Left renal pelvis (tissue), 4 donors: Measurements from ENCODE around the gene SLC38A8. TPM values are rescaled to one million over a fixed set of nuclear protein-coding genes. Genes with fewer than 3 reads are reported as not detected.

Source experiments
- DNase-seq, 4 donors: peaks; one replicate each; pipeline ENCODE4 v3.0.0-alpha.2; 2013; ENCODE audit warnings: low read depth in 4 of 4, low spot score in 3 of 4
- polyA plus RNA-seq, 4 donors: library from polyadenylated mRNA; unstranded; fragments of 120-200 nt; gene quantifications; one replicate each; pipeline ENCODE4 v1.2.1, GENCODE V29; 2013; ENCODE audit not compliant: insufficient read length in 4 of 4

Gene SLC38A8
- polyA plus RNA-seq, 4 donors, result not detected

DNA sequence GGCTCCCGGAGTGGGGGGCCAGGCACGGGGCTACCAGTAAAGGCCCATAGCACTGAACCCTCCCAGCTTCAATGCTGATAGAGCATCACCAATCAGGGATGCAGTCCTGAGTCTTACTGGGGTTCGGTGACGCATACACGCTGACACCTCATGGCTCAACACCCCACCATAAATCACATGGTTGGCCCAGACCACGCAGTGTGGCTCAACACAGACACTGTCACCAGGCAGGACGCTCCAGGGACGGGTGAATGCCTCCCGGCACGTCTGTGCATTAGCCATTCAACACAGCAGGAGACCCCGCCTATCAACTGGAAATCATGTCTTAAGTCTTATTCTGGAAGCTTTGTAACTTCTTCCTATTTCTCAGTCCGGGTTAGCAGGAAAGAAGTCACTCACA lies 39.6 kb downstream of the SLC38A8 start:
- DNase-seq, result no peak

DNA sequence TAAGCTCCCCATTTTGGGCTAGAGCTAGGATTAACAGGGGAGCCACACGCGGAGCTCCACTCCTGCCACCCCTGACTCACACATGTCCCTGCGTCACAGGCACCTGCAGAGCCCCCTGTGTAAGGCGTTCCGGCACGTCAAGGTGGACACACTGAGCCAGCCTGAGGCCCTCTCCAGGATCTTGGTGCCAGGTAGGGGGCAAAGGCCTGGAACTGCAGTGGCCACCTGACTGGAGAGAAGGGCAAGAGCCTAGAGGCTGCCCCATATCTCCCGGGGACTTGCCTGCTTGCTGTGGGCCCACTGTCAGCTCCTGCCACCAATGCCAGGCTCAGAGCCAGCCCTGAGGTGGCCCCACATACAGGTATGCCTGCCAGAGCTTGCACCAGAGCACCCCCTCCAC lies 40.9 kb downstream of the SLC38A8 start:
- no peak for DNase-seq

DNA sequence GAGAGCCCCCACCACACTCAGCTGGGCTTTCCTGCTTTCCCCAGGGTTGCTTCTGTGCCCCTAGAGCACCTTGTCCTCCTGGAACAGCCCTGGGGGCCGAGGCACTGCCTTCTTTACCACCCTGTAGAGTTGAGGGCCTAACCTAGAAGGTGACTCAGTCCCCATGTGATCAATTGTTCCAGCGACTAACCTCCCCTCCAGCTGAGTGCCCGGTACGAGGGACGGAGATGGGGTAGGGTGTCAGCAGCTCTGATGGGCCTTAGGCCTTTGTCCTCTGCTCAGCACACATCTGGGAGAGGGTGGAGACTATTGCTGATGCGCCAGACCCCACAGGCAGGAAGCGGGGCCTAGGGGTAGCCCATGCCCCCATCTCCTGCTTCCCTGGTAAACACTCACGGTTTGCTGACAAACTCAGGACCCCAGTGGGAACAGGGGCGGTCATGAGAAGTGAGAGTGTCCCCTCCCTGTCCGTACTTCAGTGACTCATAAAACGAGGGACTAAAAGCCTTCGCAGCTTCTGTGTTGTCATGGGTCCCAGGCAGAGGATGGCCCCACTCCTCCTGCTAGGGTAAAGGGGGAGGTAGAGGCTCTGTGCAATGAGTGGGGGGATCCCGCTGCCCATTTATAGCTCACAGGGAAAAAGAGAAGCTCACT lies 41.5 kb downstream of the SLC38A8 start:
- DNase-seq, result no peak

DNA sequence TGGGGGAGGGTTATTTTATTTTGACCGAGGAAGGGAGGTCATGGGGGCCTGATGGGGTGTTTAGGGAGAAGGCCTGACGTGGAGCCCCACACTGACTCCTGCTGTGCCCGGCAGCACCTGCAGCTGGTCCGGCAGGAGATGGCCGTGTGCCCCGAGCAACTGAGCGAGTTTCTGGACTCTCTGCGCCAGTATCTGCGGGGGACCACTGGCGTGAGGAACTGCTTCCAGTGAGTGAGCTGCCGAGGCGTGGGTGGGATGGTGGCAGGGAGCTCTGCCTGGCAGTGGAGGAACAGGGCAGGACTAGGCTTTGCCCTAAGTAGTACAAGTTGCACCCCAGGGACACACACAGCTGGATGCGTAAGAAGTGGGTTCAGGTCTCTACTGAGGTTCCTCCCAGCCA lies 44.5 kb downstream of the SLC38A8 start:
- no peak for DNase-seq

DNA sequence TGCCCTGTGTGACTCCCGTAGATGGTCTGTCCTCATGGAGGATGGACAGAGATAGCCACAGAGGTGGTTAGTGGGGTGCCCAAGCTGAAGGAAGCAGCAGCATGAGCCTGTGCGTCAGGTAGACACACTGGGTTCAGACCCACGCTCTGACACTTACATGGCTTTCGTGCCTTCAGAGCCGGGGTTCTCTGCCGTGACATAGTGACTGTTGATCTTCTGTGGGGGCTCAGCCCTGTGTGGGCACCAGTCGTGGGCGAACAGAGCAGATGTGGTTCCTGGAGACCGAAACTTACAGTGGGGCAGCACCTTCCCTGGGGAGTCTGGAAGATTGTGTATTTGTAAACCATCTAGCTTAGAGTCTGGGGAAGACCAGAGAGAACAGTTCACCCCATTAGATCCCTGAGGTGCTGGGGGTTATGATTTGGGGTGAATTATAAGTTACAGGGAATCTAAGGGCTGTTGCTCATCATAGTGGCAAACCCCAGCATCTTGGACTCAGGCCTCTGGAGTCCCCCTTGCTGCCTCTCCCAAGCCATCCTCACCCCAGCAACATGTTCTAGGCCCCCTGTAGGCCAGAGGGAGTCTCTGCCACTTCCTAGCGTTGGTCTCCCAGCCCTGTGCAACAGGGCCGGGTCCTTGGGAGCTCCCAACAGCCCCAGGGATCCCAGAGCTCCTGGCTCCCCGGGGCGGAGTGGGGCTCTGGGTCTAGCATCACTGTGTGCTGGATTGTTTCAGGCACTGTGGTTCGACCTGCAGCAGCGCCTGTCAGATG lies 45.9 kb downstream of the SLC38A8 start:
- DNase-seq, result no peak

DNA sequence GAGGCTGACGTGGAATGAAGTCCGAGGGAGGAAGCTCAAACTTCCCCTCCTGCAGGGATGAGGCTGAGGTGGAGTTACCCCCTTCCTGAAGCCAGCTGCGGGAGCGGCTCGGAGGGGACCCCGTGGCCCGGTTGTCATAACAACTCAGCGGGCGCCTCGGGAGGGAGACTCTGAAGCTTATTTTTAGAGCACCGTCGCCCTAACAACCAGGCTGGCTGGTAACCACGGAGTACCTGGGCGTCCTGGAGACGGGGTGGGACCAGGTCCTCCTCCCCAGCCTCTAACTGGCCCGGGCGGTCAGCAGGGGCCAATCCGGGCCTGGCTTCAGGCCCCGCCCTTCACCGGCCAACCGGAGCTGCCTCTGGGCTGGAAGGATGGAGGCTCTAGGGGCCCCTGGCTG lies 46.8 kb downstream of the SLC38A8 start:
- DNase-seq, result no peak

DNA sequence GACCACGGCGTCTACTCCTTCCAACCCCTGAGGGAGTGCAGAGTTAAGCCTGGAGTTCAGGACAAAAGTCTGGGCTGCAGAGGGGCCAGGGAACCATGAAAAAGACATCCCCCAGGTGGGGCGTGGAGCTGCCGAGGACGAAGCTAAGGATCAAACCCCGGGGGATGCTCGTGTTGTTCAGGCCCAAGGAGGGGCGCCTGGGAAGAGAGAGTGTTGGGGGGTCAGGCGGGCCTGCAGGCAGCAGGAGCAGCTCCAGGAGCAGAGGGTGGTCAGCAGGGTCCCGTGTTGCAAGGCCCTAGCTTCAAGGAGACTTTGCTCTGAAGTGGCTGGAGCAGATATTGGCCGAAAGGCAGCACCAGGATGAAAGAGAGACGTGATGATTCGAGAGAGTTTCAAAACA lies 47.9 kb downstream of the SLC38A8 start:
- no peak for DNase-seq

DNA sequence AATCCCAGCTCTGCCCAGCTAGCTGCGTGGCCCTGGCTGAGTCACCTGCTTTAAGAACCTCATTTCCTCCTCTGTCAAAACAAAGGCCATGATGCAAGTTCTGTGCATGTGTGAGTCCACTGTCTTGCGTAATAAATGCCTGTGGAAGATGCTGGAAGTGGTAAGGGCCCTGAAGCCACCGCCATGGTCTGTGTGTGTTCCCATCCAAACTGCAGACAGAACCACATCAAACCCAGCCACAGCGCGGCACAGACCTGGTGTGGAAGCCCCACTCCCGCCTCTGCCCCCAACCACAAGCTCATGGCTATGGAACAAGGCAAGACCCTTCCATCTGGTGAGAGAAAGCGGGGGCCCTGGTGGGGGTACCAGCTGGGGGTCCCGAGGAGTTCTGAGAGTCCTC lies 48.5 kb downstream of the SLC38A8 start:
- no peak for DNase-seq

DNA sequence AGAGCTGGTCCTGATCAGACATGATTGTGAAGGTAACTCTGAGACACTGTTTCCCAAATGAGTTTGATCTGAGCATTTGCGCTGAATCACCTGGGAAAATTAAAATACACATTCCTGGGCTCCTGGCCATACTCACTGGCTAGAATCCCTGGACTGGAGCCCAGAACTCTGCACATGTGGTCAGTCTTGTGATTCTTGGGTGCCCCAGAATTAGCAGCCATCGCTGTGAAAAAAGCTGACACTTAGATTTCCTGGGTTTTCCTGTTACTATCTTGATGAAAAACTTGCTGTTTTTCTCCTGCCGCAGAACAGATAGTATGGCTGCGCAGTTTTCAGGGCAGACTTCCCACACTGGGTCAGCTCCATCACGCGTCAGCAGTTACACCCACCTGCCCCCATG lies 50.0 kb downstream of the SLC38A8 start:
- no peak for DNase-seq

DNA sequence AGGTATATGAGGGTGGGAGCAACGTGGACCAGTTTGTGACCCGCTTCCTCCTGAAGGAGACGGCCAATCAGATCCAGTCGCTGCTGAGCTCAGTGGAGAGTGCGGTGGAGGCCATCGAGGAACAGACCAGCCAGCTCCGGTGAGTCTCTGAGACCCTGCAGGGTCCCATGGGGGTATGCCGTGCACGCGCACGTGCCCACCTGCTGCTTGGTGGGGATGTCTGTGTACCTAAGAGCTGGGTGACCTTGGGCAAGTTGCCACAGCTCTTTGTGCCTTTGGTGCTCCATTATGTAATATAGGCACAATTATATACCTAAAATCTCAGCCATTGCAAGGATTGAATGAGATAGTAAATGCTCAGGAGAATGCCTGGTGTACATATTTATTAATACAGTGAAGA lies 52.1 kb downstream of the SLC38A8 start:
- DNase-seq, result no peak

DNA sequence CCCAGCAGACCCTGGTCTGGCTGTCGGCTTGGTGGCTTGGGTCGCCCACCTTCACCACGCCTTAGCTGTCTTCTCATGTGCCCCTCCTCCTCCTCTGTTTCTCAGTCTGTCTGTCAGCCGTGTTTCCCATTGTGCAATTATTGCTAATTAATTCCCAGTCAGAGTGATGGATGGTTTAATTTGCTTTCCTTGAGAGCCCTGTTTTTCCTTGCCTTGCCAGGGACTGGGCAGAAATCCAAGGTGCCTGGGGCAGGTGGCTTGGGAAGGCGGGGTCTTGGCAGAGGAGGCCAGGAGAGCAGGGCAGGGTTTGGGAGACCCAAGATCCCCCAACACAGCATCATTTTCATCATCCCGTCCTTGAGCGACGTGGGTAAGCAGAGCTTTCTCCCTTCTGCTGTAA lies 53.3 kb downstream of the SLC38A8 start:
- DNase-seq, result no peak

DNA sequence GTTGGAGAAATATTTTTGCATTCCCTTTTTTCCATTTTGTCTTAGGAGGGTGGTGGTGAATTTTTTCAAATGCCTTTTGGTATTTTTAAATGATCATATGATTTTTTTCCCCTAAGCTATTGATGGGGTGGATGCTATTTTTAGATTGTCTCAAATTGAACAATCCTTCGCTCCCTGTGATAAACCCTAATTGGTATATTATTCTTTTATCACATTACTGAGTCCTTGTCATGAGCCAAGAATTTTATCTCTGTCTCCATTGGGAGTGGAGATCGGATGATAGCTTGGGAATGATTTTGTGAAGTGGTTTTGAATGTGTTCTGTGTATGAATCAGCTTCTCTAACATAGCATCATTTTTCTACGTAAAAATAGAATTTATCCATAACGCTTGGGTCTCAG lies 59.1 kb downstream of the SLC38A8 start:
- DNase-seq, result no peak

DNA sequence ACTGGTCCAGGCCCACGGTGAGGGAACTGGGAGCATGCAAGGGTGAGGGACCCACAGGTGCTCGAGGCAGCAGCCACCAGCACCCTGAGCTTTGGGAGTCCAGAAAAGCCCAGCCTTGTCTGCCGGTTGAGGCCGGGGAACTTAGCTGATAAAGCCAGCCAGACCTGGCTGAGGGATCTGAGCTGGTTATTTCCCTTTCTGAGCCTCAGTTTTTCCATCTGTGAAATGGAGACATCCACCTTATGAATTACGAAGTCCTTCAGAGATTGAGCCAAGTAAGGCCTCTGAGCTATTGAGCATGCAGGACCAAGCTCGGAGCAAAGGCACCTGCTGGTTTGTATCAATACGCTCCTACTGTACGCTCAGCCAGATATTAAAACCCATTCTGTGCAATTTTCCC lies 60.8 kb downstream of the SLC38A8 start:
- no peak for DNase-seq

DNA sequence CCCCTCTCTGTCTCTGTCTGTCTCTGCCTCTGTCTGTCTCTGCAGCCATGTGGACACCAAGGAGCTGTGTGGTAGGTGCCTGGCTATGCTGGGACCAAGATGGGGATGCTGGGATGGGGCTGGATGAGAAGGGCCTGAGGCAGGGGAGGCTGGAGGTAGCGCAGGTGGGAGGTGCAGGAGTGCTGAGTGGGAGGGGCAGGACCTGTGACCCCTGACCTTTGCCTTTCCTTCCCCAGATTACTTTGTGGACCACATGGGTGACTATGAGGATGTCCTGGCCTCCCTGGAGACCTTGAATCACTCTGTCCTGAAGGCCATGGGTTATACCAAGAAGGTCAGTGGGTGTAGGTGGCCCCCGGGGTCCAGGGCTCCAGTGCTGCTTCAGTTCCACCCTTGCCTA lies 61.8 kb downstream of the SLC38A8 start:
- DNase-seq, result no peak

DNA sequence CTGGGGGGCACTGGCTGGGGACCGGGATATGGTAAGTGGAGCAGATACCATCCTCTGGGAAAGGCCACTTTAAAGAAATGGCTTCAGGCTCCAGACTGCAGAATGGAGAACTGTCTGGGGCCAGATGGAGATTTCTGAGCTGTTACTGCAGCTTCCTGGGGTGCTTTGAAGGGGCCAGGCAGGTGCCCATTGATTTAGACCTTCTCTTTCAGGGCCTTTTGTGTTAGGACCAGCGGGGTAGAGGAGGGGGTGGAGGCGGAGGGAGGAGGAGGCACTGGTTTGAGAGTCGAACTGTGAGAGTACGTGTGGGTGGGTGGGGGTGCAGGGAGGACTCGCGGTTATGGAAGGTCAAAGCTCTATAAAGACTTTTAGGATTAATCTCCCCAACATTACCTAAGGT lies 63.2 kb downstream of the SLC38A8 start:
- no peak for DNase-seq

DNA sequence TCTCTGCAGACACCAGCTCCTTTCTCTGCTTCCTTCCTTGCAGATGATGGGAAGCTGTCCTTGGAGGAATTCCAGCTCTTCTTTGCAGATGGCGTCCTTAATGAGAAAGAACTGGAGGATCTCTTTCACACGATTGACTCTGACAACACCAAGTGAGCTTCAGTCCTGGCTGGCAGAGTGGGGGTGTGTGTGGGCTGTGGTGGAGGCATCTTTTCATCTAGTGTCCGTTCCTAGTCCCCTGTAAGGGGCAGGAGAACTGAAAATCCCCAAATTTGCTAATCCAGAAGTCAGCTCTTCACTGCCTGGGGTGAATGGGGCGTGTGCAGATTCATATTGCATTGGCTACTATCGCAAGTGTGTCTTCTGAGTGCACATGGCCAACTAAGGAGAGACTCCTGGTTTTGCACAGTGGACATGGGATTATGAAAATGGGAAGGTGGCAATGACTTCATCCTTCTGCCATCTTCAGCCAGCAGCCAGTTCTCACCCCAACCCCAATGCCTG lies 64.1 kb downstream of the SLC38A8 start:
- no peak for DNase-seq

DNA sequence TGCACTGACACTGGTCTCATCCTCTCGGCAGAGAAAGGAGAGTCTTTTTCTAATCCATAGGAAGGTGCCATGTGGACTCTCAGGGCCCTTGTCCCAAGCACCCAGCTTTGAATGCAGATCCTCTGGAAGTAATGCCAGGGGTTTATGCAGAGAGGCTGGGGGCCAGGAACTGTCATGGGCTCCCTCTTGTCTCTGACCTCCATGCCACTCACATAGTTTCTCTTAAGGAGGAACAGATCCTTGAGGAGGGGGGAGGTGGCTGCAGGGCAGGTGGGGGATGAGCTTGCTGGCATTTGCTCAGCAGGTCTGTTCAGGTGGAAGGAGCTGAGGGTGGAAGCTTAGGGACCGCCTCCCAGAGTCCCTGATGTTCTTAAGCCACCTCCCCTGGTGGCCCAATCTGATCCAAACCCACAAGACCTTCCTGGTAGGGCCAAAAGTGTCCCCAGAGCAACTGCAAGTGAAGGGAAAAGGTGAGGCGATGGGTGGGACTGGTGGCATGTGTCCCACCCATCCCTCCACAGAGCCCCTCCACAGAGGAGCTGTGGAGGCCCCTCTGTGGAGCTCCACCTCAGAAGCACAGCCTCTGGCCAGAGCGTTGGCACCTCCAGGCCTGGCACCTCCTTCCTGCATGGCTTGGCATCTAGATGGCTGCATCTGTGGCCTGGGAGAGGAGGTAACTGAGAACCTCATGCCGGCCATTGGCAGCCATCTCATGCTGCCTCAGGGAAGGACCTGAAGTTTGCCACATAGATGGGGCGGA lies 65.4 kb downstream of the SLC38A8 start:
- DNase-seq, result no peak

DNA sequence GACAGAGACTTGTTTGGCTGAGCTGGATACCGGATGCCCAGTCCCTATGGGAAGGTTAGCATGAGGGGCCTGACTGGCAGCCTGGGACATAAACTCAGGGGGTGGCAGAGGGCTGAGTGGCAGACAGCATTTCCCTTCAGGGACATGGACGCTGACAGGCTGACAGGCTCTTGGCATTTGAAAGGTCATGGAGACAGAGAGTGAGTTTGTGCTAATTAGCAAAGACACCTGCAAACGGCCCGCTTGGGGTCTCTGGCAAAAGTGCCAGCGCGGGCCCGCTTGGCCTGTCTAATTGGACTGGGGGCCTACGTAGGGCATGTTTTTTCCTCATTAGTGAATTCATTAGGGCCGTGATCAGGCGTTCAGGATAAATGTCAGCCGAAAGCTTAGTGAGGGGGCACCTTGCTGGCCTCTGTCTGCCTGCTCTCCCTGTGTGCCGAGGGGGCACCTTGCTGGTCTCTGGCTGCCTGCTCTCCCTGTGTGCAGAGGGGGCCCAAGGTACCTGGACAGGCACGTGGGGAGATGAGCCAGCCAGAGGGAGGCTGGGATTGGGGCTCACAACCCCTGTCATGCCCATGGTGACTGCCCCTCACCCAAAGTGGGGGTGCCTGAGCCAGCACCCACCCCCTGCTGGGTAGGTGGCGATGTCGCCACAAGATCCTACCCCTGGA lies 66.9 kb downstream of the SLC38A8 start:
- no peak for DNase-seq

DNA sequence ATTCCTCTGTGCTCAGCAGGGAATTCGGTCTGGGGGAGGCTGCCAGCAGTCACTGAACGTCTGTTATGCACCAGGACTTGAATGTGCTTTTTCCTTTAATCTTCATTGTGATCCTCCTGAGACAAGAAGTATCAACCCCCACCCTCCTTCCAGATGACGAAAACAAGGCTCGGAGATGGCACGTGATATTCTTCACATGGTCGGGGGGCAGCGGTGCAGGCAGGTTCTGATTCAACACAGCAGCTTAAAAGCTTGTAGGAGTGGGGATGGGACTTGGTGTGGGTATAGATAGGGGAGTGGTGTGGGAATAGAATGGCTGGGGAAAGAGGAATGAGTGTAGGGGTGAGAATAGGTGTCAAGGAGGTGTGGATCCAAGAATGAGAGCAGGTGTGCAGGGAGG lies 68.1 kb downstream of the SLC38A8 start:
- no peak for DNase-seq

DNA sequence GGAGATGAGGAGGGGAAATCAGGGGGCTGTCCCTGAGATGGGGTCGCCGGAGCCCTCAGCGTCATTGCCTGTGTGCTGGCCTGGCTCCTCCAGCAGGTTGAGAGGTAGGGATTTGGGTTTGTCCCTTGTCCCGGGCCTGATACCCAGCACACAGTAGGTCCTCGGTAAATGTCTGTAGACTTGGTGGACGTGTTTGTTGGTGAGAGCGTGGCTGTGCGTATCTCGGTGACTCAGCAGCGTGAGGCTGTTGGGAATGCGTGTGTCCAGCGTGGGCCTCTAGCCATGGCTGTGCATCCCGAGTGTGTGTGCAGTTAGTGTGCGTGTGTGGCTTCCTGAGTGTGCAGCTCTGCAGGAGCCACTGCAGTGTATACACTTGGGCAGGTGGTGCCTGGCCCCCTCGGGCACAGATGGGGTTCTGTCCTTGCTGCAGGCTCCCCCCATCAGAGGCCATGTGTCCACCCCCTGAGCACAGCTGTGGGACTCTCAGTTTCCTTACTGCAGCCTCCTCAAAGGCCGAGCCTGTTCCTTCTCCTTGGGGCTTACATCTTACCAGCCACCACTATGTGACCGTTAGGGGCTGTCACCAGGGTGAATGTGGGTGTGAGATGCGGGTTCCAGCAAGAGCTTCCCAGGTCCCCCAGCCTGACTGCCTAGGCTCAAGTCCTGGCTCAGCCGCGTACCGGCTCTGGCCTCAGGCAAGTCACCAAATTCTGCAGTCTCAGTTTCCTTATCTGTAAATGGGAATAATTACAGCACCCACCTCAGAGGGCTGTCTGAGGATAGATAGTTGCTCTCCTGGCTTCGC lies 68.8 kb downstream of the SLC38A8 start:
- no peak for DNase-seq
